Heart left ventricle (tissue), 13 donors: ENCODE data around the gene USP47.

Experiments
- POLR2A ChIP-seq, 2 donors: fragments of 450-650 bp; IDR thresholded peaks; one replicate each; pipeline ENCODE4 v1.6.1; 2017; ENCODE audit warnings: antibody characterized with exemption in 2 of 2, mild to moderate bottlenecking in 2 of 2, moderate library complexity in 2 of 2
- TF ChIP-seq, protein P1 (sequence below), 12 donors: fragments of 200-600 bp; sonication (generic) in 4 of 12; IDR thresholded peaks; one replicate each; pipeline versions ENCODE4 v1.5.0 to v1.8.0; 2018 to 2022; ENCODE audit warnings: antibody characterized with exemption in 12 of 12, mild to moderate bottlenecking in 5 of 12
- donor health status: ischemic (EF 13 %, LVEDD 7.1; RV severe dilation, severe dysfunction).
- donor health status: DM: no; HTN: yes; CAD: no.
- donor health status: DM: no; HTN: no; CAD: no.
- donor health status: ischemic (EF 25% LVEDD 6.9; RV normal size, moderate dysfunction).
- donor health status: ischemic (EF 25% LVEDD 5.7; RV mildly dilated, moderate dysfunction).
- donor health status: ischemic (EF 35%, LVEDD 5.7; RV mildly dilated, moderate dysfunction).
- donor health status: nonischemic (EF 11% LVEDD 7.7; RV severe dilation, severe dysfunction).
- donor health status: DM: yes; HTN: yes; CAD: no.
- donor health status: PGD.
- donor health status: ischemic (EF 29% LVEDD 5.4; RV normal size, mild dysfunction).
- donor health status: nonischemic (EF 23%, LVEDD 6.1; RV moderate dilation, normal function).

DNA sequence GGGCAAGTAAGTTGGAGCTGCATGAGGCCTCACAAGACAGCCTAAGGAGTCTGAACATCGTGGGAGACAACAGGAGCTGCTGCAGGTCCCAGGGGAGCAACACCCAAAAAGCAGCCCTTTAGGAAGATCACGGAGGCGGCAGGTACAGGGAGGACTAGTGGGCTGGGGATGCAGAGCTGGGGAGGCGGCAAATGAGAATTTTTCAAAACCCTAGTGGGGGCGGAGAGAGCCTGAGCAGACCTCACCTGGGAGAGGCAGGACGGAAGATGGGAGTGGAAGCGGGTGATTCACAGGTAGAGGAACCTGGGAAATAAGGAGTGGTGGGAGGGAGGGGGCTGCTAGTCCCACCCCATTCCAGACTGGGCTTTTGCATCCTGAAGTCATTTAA lies 124.6 kb downstream of the USP47 start:
- TF ChIP-seq, protein P1, sequence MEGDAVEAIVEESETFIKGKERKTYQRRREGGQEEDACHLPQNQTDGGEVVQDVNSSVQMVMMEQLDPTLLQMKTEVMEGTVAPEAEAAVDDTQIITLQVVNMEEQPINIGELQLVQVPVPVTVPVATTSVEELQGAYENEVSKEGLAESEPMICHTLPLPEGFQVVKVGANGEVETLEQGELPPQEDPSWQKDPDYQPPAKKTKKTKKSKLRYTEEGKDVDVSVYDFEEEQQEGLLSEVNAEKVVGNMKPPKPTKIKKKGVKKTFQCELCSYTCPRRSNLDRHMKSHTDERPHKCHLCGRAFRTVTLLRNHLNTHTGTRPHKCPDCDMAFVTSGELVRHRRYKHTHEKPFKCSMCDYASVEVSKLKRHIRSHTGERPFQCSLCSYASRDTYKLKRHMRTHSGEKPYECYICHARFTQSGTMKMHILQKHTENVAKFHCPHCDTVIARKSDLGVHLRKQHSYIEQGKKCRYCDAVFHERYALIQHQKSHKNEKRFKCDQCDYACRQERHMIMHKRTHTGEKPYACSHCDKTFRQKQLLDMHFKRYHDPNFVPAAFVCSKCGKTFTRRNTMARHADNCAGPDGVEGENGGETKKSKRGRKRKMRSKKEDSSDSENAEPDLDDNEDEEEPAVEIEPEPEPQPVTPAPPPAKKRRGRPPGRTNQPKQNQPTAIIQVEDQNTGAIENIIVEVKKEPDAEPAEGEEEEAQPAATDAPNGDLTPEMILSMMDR (IDR thresholded peaks at IDR 0.05) = no peak
- no peak for TF ChIP-seq POLR2A (IDR thresholded peaks at IDR 0.05)
